ENCODE measurements around the gene FCGR2B.

Gene FCGR2B

GRCh38 chr1:161727256-161727924 lies 64.4 kb downstream of the FCGR2B start:
- Mint-ChIP-seq H3K4me3 (peak overlapping the region; percentile 87), H3K27me3 (ENCODE audit: low read depth) (peaks cover 84% of the 10 kb centered on the region), H3K9me3 (no peaks in the 10 kb centered on the region), H3K4me1 (ENCODE audit: low read depth) (peaks cover 31% of the 10 kb centered on the region), H3K27ac (peak overlapping the region; percentile 83), H3K36me3 (ENCODE audit: low read depth) (no peaks in the 10 kb centered on the region)
